NCI-H2171 (cell line): ENCODE data around the gene EPB41L5.
"Not testable (repeated sequence)": the region's sequence is repeated elsewhere in the genome, so short reads cannot be mapped to it uniquely, and the experiment has no call there.

Source experiments
- DNase-seq: peaks from one replicate; lab custom pipeline; 2025; lab: John Stamatoyannopoulos, UW

EPB41L5 gene

DNA sequence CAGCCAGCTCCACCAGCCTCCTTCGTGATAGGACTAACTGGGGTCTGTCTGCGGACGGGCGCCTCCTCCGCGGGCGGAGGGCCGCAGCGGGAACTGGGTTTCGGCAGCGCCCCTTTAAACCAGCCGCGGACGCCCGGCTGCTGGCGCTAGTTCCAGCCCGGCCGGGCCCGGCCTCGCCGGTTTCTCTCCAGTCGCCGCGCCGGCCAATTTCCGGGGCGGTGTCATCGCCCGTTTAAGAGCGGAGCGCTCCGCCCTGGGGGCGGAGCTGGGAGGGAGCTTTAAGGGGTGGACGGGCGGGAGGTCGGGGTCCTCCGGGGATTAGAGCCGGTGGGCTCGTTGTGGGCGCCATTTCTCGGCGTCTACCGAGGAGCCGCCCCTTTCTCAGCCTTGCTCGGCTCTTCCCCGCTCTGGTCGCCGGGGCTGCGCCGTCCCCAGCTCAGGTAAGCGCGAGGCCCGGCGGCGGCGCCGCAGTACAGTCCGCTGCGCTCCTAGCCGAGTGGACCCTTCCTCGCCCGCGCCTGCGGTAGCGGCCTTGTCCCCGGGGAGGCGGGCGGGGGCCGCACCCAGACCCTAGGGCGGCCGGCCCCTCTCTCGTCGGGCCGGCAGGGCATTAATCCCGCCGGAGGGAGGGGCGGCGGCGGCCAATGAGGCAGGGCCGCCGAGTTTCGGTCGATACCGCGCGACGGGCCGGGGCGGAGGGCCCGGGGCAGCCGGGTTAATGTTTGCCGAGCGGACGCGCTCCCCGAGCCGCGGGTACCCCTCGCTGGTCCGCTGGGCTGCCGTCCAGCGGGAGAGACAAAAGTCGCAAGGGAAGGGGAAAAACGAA is at the start of gene EPB41L5:
TSS of gene EPB41L5 (plus strand) at position 307 of the 826 bp plus-strand sequence. CDS start 6,008 bp downstream, outside the sequence.
- peak; percentile 94 for DNase-seq

DNA sequence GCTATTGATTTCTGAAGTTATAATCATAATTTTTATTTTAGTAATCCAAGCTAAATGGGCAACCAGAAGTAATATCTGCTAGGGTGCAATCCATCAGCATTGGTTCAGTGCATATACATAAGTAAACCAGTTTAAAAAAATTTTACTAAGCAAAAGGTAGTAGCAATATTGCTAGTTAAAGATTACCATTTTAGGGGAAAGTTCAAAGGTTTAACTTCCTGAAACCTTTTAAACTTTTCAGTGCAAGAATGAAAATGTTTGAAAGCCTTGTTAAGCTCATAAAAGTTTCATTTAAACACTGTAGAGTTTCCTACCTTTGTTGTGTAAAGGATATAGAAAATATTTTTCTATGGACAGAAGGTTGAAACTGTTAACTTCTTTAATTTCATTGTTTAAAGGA is 31.0 kb upstream of the EPB41L5 start:
- no peak for DNase-seq

DNA sequence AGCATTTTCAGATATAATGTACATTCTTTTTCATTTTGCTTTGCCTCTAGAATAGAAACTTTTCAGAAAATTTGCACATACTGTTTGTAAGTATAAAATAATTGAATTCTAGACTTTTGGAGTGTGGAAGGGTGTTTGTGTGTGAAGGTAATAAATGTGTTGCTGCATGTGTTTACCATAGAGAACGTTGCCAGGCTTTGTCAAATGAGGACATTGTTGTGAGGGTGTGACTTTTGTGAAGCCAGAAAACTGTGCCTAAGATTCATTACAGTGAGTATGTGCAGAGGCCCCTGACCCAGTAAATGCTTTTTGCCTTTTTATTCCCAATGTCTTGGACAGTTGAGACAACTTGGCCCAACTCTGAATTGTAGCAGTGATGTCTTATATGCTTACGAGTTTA is 30.4 kb upstream of the EPB41L5 start:
- DNase-seq: no peak

DNA sequence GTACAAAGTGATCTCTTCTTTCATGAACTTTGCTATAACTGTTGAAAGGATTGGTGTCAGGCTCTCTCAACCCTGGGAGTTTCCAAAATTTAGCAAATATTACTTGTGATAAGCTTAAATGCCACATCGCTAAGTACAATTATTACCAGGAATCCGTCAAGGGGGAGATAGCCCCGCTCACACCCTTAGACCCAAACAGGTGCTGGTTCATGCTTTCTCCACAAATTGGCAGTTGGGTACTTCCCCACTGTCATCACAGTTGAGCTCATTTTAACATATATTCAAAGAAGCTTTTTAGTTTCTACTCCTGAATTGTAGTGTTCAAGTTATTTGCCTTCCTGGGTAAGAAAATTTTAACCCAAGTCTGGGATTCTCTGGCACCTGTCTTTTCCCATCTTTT is 29.8 kb upstream of the EPB41L5 start:
- no peak for DNase-seq

DNA sequence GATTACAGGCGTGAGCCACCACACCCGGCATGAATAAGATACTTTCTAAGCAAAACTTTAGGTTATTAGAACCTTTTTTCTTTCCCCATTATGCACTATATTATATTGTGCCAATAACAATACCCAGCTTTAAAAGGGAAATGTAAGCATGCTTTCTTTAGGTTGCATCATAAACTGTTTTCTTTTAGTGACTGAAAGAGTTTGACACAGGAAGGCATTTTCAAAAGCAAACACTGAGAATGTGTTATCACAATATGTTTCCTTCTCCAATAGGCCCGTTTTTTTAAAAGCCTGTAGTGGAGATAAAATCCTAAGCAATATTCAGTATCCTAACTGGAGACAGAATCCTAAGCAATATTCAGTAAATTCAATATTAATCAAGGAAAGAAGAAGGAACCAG is 16.7 kb upstream of the EPB41L5 start:
- DNase-seq: no peak

DNA sequence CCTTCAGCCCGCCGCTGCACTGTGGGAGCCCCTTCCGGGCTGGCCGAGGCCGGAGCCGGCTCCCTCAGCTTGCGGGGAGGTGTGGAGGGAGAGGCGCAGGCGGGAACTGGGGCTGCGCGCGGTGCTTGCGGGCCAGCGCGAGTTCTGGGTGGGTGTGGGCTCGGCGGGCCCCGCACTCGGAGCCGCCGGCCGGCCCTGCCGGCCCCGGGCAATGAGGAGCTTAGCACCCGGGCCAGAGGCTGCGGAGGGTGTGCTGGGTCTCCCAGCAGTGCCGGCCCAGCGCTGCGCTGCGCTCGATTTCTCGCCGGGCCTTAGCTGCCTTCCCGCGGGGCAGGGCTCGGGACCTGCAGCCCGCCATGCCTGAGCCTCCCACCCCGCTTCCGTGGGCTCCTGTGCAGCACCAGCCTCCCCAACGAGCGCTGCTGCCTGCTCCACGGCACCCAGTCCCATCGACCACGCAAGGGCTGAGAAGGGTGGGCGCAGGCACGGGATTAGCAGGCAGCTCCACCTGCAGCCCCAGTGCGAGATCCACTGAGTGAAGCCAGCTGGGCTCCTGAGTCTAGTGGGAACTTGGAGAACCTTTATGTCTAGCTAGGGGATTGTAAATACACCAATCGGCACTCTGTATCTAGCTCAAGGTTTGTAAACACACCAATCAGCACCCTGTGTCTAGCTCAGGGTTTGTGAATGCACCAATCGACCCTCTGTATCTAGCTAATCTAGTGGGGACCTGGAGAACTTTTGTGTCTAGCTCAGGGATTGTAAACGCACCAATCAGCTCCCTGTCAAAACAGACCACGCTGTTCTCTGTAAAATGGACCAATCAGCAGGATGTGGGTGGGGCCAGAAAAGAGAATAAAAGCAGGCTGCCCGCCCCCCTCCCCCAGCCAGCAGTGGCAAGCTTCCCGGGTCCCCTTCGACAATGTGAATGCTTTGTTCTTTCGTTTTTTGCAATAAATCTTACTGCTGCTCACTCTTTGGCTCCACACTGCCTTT is 15.7 kb upstream of the EPB41L5 start:
- DNase-seq: not testable (repeated sequence)

DNA sequence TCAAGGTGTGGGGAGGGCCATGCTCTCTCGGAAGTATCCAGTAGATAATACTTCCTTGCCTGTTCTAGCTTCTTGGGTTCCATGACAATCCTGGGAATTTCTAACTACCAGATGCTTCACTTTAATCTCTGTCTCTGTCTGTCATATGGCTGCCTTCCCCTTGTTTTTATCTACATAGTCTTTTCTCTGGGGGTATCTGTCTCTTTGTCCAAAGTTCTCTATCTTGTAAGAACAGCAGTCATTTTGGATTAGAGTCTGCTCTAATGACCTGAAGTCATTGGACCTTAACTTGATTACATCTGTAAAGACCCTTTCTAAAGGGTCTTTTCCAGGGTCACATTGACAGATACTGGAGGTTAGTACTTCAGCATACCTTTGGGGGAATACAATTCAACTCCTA is 11.4 kb upstream of the EPB41L5 start:
- DNase-seq: no peak

DNA sequence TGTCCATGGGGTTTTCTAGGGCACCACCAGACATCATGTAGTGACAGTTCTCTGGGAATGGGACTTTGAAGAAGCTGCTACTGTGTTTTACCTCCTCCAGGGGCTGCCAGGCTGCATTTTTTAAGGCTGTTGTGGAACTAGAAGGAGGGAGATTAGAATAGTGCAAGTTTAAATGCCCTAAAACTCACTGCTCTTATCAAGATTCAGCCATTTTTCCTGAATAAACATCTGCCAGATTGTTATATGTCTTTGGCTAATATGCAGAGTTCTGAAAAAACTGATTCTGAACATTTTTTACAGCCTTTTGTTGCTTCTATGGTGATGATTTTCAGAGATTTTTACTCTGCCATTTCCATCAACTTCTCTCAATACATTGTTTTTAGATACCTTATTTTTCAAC is 8.6 kb upstream of the EPB41L5 start:
- DNase-seq: no peak

DNA sequence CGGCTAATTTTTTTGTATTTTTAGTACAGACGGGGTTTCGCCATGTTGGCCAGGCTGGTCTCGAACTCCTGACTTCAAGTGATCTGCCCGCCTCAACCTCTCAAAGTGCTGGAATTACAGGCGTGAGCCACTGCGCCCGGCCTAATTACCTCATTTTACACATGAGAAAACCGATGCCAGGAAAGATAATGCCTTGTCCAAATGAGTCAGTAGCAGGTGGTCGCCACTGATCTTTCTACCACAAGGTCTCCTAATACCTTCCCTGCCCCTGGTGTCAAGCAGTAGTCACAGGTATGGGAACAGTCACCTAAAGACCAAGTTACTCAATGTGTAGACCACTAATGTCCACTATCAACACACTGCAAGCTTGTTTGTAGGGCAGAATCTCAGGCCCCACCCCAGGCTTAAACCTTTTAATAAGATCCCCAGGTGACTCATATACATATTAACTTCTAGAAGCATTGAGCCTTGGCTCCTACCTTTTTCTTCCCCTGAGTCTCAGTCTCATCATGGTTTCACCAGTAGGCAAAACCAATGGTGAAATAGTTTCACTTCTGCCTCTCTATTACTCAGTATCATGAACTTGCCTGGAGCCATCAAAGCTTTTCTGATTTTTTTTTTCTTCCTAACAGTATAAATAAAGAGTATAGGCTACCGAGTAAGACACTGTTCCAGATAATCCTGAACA is 6.9 kb upstream of the EPB41L5 start:
- DNase-seq: no peak

DNA sequence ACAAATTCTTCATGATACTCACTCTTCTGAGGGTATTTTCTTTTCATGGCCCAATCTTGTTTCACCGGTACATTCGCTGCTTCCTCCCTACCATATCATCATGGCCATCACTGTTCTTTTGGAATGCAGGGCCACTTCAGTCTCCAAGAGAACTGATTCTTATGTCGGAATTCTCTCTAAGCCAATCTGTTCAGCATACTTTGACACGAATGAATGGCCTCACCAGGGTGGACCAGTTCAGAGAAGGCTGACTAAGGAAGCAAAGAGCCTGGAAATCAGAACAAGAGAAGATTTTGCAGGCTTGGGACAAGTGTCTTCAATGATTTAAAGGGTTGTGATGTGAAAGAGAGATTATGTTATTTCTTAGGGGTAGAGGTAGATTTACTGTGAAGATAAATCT is 5.0 kb upstream of the EPB41L5 start:
- DNase-seq: no peak

DNA sequence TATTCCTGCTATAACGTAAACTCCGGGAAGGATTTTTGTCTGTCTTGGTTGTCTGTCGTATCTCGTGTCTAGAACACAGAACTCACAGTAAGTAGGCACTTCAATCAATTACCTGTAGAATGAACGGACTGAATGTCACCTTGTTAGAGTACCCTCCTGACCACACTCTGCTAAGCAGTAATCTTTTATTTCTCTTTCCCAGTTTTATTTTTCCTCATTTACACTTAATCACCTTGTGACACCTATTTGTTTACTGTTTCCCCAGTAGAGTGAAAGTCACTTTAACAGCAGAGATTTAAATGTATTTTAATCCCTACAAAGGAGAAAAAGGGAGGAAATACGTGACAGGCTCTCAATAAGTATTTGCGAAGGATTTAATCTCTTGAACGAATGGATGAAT is 514 bp upstream of the EPB41L5 start:
- DNase-seq: no peak

DNA sequence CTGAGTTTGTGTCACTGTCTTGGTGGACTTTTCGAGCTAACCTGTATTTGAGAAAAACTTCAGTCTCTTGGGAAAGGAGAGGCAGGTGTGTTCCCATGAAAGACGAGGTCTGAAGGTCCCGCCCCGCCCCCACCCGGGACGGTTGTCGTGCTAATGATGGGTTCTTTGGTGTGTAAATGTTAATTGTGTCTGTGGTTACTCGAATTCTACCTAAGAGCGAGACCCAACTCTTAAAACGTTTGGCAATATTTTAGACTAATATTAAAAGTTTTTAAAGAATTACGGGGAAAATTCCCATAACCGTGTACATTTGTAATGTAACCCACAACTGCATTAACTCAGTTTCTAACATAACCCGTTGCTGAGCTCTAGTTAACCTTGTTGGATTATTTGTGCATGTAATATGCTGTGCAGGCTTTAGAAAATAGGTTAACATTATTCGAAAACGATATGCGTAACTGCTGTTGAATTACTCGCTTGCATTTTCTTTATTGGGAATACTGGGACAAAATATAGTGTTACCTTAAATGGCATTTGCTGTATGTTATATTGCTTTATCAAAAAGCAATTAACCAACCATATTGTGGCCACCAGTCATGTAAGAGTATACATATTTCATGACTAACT is 833 bp downstream of the EPB41L5 start:
- peak; percentile 31 for DNase-seq

DNA sequence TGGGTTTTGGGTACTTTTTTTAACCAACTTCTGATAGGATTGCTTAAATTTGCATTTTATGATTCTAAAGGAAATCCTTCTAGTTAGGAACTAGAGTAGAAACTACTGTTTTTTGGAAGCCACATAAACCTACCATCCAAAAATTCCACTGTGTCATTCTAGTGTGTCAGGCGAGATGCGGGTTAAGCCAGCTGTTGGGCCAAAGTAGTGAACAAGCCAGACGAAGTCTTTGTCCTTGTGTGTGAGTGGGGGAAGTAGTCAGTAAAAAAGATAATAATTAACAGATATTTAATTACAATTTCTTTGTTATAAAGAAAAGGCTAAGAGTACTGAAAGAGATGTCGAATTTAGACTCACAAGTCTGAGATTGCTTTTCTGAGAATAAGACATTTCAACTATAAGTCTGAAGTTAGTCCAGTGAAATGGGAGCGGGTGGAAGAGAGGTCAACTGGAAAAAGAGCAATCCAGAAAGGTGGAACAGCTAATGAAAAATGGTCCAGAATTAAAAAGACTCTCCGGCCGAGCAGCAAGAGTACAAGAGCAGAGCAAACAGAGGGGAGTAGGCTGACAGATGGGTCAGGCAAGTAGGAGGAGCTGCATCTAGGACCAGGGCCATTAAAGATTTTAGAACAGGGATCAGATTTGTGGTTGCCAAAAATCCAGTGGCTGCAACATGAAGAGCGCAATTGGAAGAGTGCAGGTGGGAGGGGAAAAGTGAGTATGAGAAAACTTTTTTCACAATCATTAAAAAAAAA is 1.5 kb downstream of the EPB41L5 start:
- DNase-seq: peak; percentile 23

DNA sequence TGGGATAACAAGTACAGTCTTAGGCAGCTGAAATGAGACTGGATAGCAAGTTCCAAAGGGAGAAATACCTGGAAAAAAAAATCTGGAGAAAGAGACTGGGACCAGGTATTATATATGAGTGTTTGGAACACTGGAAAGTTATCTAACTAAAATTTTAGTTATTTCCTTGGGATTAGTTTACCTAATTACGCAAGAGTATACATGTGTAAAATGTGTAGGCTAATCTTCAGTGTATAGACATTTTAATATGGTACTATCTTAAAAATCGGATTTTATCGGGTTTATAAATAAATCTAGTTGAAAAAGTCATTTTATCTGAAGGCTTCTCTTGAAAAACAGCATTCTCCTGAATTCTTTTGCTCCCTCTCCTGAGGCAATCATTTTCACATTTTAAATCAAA is 3.9 kb downstream of the EPB41L5 start:
- DNase-seq: no peak

DNA sequence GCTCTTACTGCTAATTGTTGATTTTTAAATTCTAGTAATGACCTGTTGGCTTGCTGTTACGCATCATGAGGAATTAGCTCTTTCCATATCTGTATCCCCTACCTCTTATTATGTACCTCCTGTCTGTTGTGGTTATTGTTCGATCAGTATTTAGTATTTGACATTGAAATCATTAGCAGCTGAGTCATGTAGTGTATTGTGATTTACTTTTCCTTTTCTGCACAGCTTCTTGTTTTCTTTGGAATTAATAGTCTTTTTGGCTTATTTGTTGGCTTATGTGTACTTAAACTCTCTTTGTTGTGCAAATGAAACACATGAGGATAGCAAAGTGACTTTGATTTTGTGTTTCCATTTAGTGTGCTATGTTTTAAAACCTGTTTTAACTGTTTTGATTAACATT is 4.3 kb downstream of the EPB41L5 start:
- no peak for DNase-seq

DNA sequence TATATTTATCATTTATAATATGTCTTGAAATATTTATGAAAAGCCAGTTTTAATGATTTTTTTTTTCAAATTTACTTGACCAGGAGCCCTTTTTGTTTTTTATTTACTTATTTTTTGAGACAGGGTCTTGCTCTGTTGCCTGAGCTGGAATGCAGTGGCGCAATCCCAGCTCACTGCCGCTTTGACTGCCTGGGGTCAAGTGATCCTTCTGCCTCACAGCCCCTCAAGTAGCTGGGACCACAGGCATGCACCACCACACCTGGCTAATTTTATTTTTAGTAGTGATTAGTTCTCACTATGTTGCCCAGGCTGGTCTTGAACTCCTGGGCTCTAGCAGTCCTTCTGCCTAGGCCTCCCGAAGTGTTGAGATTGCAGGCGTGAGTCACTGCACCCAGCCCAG is 5.7 kb downstream of the EPB41L5 start:
- DNase-seq: no peak

DNA sequence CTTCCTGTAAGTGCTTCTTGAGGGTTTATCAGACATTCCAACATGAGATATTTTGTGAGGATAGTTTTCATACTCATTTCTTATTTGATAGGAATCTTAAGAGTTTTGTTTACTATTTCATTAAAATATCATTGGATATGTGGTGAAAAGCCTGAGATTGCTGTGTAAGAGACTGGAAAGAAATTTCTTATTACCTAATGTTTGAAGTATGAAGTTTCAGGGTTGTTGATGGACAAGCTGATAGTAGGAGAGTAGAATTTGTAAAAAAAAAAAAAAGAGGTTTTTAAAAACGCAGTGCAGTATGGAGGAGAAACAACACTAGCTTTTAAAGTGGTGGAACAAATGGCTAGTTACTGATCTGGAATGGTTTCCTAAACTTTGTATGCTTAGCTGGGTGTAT is 7.7 kb downstream of the EPB41L5 start:
- DNase-seq: no peak

DNA sequence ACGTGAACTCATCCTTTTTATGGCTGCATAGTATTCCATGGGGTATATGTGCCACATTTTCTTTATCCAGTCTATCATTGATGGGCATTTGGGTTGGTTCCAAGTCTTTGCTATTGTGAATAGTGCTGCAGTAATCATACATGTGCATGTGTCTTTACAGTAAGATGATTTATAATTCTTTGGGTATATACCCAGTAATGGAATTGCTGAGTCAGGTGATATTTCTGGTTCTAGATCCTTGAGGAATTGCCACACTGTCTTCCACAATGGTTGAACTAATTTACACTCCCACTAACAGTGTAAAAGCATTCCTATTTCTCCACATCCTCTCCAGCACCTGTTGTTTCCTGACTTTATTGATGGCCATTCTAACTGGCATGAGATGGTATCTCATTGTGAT is 9.6 kb downstream of the EPB41L5 start:
- DNase-seq: not testable (repeated sequence)

DNA sequence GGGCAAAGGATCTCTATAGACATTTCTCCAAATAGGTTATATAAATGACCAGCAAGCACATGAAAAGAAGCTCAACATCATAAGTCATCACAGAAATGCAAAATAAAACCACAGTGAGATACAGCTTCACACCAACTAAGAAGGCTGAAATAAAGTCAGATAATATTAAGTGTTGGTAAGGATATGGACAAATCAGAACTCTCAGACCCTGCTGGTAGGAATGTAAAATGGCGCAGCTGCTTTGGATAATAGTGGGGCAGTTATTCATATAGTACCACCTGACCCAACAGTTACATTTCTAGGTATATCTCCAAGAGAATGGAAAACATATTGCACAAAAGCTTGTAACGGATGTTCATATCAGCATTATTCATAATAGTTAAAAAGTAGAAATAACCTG is 14.0 kb downstream of the EPB41L5 start:
- DNase-seq: no peak

DNA sequence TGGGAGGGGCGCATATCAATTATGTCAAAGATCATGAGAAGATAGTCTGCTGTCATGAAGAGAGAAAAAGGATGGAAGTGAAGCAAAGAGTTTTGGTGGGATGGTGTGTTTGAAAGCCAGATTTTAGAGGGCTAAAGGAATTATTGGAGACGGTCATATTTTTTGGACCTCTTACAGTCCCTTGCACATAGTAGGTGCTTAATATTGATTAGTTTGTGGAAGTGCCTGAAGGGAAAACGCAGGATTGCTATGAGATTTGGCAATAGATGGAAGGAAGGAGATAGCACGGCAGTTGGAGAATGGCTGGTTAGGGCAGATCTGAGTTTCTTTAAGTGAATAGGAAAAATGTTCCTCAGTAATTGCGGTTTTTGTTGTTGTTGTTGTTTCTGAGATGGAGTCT is 15.9 kb downstream of the EPB41L5 start:
- DNase-seq: no peak
